Heart left ventricle (tissue), 16 donors: Measurements from ENCODE around the gene ZNF146. TPM values are rescaled to one million over a fixed set of nuclear protein-coding genes. Genes with fewer than 3 reads are reported as not detected.
"Not testable (repeated sequence)": the region's sequence is repeated elsewhere in the genome, so short reads cannot be mapped to it uniquely, and the experiment has no call there.

Experiments used
- ATAC-seq, 4 donors: fragments of 200-7000 bp; cut with Tn5 transposase; one replicate each; pipeline ENCODE4 v1.9.1; 2020 to 2022; ENCODE audit warnings: moderate library complexity in 4 of 4, mild to moderate bottlenecking in 3 of 4, moderate number of reproducible peaks in 1 of 4
- DNase-seq, 5 donors: peaks; one replicate each; pipeline ENCODE4 v3.0.0-alpha.2; 2020
- H3K27ac ChIP-seq, 12 donors: fragments of 200-600 bp; sonication (generic) in 4 of 12; one replicate each; pipeline versions ENCODE4 v1.5.0 to v1.8.0; 2016 to 2022; ENCODE audit warnings: mild to moderate bottlenecking in 2 of 12
- H3K27me3 ChIP-seq, 9 donors: fragments of 200-600 bp; sonication (generic) in 2 of 9; one replicate each; pipeline versions ENCODE4 v1.5.1 to v1.8.0; 2016 to 2022; ENCODE audit warnings: mild to moderate bottlenecking in 3 of 9
- H3K36me3 ChIP-seq, 9 donors: fragments of 200-600 bp; sonication (generic) in 2 of 9; one replicate each; pipeline versions ENCODE4 v1.5.0 to v1.8.0; 2018 to 2022; ENCODE audit warnings: mild to moderate bottlenecking in 2 of 9
- H3K4me1 ChIP-seq, 12 donors: fragments of 200-600 bp; sonication (generic) in 4 of 12; one replicate each; pipeline versions ENCODE4 v1.5.0 to v1.8.0; 2016 to 2022; ENCODE audit warnings: mild to moderate bottlenecking in 3 of 12
- H3K4me3 ChIP-seq, 12 donors: fragments of 200-600 bp; sonication (generic) in 4 of 12; one replicate each; pipeline versions ENCODE4 v1.5.0 to v1.8.0; 2017 to 2022; ENCODE audit warnings: mild to moderate bottlenecking in 9 of 12, moderate library complexity in 4 of 12
- H3K9me3 ChIP-seq, 12 donors: fragments of 200-600 bp; sonication (generic) in 4 of 12; one replicate each; pipeline versions ENCODE4 v1.5.0 to v1.8.0; 2016 to 2022; ENCODE audit warnings: mild to moderate bottlenecking in 1 of 12
- POLR2A ChIP-seq, 2 donors: fragments of 450-650 bp; IDR thresholded peaks; one replicate each; pipeline ENCODE4 v1.6.1; 2017; ENCODE audit warnings: antibody characterized with exemption in 2 of 2, mild to moderate bottlenecking in 2 of 2, moderate library complexity in 2 of 2
- WGBS, 4 donors: extraction: QIAGEN DNeasy Blood & Tissue Kit in 2 of 4; methylation state at CpG; one replicate each; pipeline versions ENCODE4 v1.1.5 to v1.1.7; 2013 to 2018; 5-methylcytosine and 5-hydroxymethylcytosine counted together
- intact Hi-C, 10 donors: fragments of 100-400 bp; cut with DNase I; formaldehyde crosslinking; loops; one replicate each; pipeline versions ENCODE4 v1.11.1 to v1.14.2; 2022
- polyA plus RNA-seq, 2 donors: library from polyadenylated mRNA; stranded (reverse); fragments of 200-250 nt; gene quantifications; one replicate each; pipeline ENCODE4 v1.2.3, GENCODE V29; 2013
- total RNA-seq, 9 donors: library from RNA; depleted of rRNA in 2 of 9; stranded (reverse); fragments of >200 nt in 2 of 9; fragmentation: NEBNext Ultra II Directional in 3 of 9; extraction: Animal tissue kit (Norgen Biotek cat#: 25700) in 3 of 9; gene quantifications; one replicate each; pipeline versions ENCODE4 v1.1.0 to v1.2.4, GENCODE V29; 2016 to 2023
- TF ChIP-seq, protein P1 (sequence below), 12 donors: fragments of 200-600 bp; sonication (generic) in 4 of 12; IDR thresholded peaks; one replicate each; pipeline versions ENCODE4 v1.5.0 to v1.8.0; 2018 to 2022; ENCODE audit warnings: antibody characterized with exemption in 12 of 12, mild to moderate bottlenecking in 5 of 12
- donor health status: ischemic (EF 13 %, LVEDD 7.1; RV severe dilation, severe dysfunction).
- donor health status: healthy with polysubstance abuse.
- donor health status: DM: no; HTN: yes; CAD: no.
- donor health status: DM: no; HTN: no; CAD: no.
- donor health status: ischemic (EF 25% LVEDD 6.9; RV normal size, moderate dysfunction).
- donor health status: ischemic (EF 25% LVEDD 5.7; RV mildly dilated, moderate dysfunction).
- donor health status: healthy.
- donor health status: DM: yes; HTN: yes; CAD: no.
- donor health status: ischemic (EF 35%, LVEDD 5.7; RV mildly dilated, moderate dysfunction).
- donor health status: nonischemic (EF 11% LVEDD 7.7; RV severe dilation, severe dysfunction).
- donor health status: DM: yes; HTN: yes; CAD: no.
- donor health status: PGD.
- donor health status: ischemic (EF 29% LVEDD 5.4; RV normal size, mild dysfunction).
- donor health status: nonischemic (EF 23%, LVEDD 6.1; RV moderate dilation, normal function).

Gene ZNF146
- total and polyA plus RNA-seq, 11 donors = 14.1 to 53.7 (median 35.1) TPM

DNA sequence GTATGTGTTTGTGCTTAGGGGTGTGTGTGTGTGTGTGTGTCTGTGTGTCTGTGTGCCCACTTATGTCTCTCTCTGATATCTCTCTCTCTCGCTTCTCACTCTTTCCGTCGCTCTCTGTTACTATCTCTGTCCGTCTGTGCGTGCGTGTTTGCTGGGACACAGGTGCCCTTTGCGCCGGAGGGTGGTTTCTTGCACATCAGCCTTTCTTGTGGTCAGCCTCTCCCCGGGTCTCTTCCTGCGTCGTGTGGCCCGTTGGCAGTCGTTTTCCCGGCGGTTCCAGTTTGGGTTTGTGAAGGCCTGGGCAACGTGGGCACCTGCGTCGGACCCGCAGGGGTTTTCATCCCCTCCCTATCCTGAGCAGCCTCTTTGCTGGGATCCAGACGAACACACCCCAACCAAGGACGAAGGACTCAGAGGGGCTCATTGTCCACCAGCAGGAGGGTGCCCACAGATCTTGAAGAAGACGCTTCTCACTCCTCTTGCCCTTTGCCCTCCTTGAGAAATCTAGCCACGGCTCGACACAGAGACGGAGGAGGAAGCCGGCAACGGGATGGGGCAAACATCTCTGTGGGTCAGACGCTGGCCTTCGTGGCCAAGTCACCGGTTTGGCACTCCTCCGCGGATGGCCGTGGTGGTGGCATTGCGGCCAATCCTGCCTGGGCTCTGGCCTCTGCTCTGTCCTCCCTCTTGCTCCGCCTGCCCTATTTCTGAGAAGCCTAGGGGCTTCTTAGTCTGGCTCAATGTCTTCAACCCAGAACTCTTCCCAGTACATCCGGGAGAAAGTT is 52.3 kb downstream of the ZNF146 start:
- intact Hi-C loops = no loop called here
- TF ChIP-seq, protein P1, sequence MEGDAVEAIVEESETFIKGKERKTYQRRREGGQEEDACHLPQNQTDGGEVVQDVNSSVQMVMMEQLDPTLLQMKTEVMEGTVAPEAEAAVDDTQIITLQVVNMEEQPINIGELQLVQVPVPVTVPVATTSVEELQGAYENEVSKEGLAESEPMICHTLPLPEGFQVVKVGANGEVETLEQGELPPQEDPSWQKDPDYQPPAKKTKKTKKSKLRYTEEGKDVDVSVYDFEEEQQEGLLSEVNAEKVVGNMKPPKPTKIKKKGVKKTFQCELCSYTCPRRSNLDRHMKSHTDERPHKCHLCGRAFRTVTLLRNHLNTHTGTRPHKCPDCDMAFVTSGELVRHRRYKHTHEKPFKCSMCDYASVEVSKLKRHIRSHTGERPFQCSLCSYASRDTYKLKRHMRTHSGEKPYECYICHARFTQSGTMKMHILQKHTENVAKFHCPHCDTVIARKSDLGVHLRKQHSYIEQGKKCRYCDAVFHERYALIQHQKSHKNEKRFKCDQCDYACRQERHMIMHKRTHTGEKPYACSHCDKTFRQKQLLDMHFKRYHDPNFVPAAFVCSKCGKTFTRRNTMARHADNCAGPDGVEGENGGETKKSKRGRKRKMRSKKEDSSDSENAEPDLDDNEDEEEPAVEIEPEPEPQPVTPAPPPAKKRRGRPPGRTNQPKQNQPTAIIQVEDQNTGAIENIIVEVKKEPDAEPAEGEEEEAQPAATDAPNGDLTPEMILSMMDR (IDR thresholded peaks at IDR 0.05) = no peak
- TF ChIP-seq POLR2A (IDR thresholded peaks at IDR 0.05) = no peak
- DNase-seq (no peak), ATAC-seq (peak in 1 of 4 donors; percentile 39)
- H3K9me3 ChIP-seq = peaks cover 0 to 9% (median 0%) of the 10 kb centered on the region in 12 donors
- H3K4me3 ChIP-seq = peak overlapping the region in 2 of 12 donors; percentile 53 to 71
- no peaks in the 10 kb centered on the region for H3K27me3 ChIP-seq
- peak overlapping the region in 3 of 12 donors; percentile 41 to 68 (median 63) for H3K27ac ChIP-seq
- H3K4me1 ChIP-seq = peaks cover 0 to 3% (median 0%) of the 10 kb centered on the region in 12 donors
- WGBS, 4 donors = 94 to 95% (median 95%) methylated on average over 31 to 36 of the region's 36 CpGs
- H3K36me3 ChIP-seq = no peaks in the 10 kb centered on the region

DNA sequence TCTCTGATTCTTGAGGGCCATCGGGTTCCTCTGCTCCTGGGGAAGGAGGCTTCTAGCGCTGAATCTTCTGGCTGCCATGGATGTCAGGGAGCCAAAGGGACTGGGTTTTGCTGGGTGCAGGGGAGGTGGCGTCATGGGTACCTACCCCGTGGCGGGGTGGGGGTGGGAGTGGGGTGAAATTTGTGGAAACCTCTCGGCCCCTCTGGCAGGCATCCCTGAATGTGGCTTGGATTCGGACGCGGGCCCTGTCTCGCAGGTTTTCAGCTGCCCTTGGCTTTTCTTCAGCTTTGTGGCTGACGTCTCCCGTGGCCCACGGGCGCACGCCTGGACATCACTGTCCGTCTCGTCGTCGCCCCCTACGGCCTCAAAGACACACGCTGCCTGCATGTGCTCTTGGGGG is 53.2 kb downstream of the ZNF146 start:
- H3K4me3 ChIP-seq, DNase-seq, ATAC-seq, H3K4me1 ChIP-seq, H3K27ac ChIP-seq, H3K9me3 ChIP-seq, H3K27me3 ChIP-seq, H3K36me3 ChIP-seq, intact Hi-C loops: not testable (repeated sequence)
- WGBS, 4 donors = 89 to 93% (median 91%) methylated on average over 19 to 21 of the region's 21 CpGs

DNA sequence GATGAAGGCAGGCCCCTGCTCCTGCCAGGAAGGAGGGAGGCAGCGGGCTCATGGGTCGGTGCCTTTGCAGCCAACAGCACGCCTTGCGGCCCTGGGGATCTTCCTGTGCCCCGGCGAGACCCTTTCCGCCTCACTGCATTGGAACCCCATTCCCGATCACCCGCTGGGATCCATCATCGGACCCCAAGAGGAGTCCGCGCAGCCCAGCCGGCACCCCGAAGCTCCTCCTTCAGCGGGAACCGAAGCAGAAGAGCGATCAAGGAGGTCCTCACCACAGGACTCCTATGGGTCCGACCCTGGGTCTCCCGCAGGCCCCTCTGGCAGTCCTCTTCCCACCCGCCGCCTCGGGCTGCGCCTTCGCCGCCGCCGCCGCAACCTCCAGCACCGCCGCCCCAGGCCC is 53.7 kb downstream of the ZNF146 start:
- H3K4me3 ChIP-seq = peak overlapping the region in 5 of 12 donors; percentile 17 to 39 (median 32)
- intact Hi-C loops, H3K36me3 ChIP-seq, ATAC-seq, H3K9me3 ChIP-seq, H3K27me3 ChIP-seq, H3K4me1 ChIP-seq, H3K27ac ChIP-seq: not testable (repeated sequence)
- peak in 1 of 5 donors; percentile 46 for DNase-seq
- WGBS, 4 donors = 59 to 97% (median 91%) methylated on average over 11 to 22 of the region's 30 CpGs

DNA sequence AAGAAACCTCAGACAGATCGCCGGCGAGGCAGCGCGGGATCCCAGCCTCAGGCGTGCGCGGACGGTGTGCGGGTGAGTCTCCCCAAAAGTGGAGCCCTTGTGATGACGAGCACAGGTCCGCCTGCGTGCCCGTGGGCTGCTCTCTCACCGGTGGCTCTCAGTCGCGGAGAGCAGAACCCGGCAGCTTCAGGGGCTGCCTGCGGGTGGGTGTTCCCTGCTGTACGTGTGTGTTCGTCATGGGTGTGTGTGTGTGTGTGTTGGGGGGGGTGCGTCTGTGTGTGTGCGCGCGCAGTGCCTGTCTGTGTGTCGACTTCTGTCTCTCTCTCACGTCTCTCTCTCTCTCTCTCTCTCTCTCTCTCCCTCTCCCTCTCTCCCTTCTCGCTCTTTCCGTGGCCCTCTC is 54.4 kb downstream of the ZNF146 start:
- intact Hi-C loops, ATAC-seq, H3K4me3 ChIP-seq, DNase-seq, H3K36me3 ChIP-seq, H3K27me3 ChIP-seq, H3K27ac ChIP-seq, H3K9me3 ChIP-seq, H3K4me1 ChIP-seq: not testable (repeated sequence)
- WGBS, 4 donors = 90 to 100% (median 94%) methylated on average over 4 to 17 of the region's 29 CpGs; no CpG with 5 or more reads in 1 of the 4 donors

Other genes with a start within 250 kb of the ZNF146 start
- 10 to 100 TPM in 8 of 9 donors, 1 to 10 TPM in 1; 9.7 to 41.8 (median 11.4) TPM for gene SDHAF1, start 219.9 kb upstream of the ZNF146 start, total RNA-seq
- gene SDHAF1, start 219.9 kb upstream of the ZNF146 start, polyA plus RNA-seq = 10 to 100 TPM in 1 of 2 donors, 1 to 10 TPM in 1; 9.8 to 18.5 TPM
- gene SYNE4, start 206.3 kb upstream of the ZNF146 start, total RNA-seq = under 1 TPM in 5 of 9 donors, not detected in 4; 0.12 to 0.50 (median 0.19) TPM
- under 1 TPM; 0.15 to 0.17 TPM for gene SYNE4, start 206.3 kb upstream of the ZNF146 start, polyA plus RNA-seq
- gene ALKBH6, start 200.9 kb upstream of the ZNF146 start, total RNA-seq = 10 to 100 TPM in 6 of 9 donors, 1 to 10 TPM in 3; 7.3 to 22.5 (median 11.5) TPM
- gene ALKBH6, start 200.9 kb upstream of the ZNF146 start, polyA plus RNA-seq = 10 to 100 TPM; 13.4 TPM
- 1 to 10 TPM; 2.2 to 8.0 (median 4.3) TPM for gene CLIP3, start 182.2 kb upstream of the ZNF146 start, total RNA-seq
- 1 to 10 TPM; 1.3 TPM for gene CLIP3, start 182.2 kb upstream of the ZNF146 start, polyA plus RNA-seq
- 1 to 10 TPM; 2.3 to 6.0 (median 4.3) TPM for gene THAP8, start 160.8 kb upstream of the ZNF146 start, total RNA-seq
- 1 to 10 TPM; 6.0 to 7.3 TPM for gene THAP8, start 160.8 kb upstream of the ZNF146 start, polyA plus RNA-seq
- gene WDR62, start 160.2 kb upstream of the ZNF146 start, total RNA-seq = 10 to 100 TPM in 3 of 9 donors, 1 to 10 TPM in 6; 2.5 to 24.3 (median 7.7) TPM
- gene WDR62, start 160.2 kb upstream of the ZNF146 start, polyA plus RNA-seq = 10 to 100 TPM in 1 of 2 donors, 1 to 10 TPM in 1; 1.4 to 20.6 TPM
- gene OVOL3, start 104.0 kb upstream of the ZNF146 start, total RNA-seq = not detected
- gene OVOL3, start 104.0 kb upstream of the ZNF146 start, polyA plus RNA-seq = not detected
- 100 to 1,000 TPM in 5 of 9 donors, 10 to 100 TPM in 4; 80.4 to 153 (median 107) TPM for gene POLR2I, start 100.2 kb upstream of the ZNF146 start, total RNA-seq
- 100 to 1,000 TPM in 1 of 2 donors, 10 to 100 TPM in 1; 93.1 to 180 TPM for gene POLR2I, start 100.2 kb upstream of the ZNF146 start, polyA plus RNA-seq
- gene TBCB, start 99.6 kb upstream of the ZNF146 start, total RNA-seq = 100 to 1,000 TPM in 6 of 9 donors, 10 to 100 TPM in 3; 89.8 to 146 (median 111) TPM
- gene TBCB, start 99.6 kb upstream of the ZNF146 start, polyA plus RNA-seq = 100 to 1,000 TPM; 109 to 171 TPM
- 1,000 to 10,000 TPM in 1 of 9 donors, 100 to 1,000 TPM in 8; 272 to 1,054 (median 860) TPM for gene CAPNS1, start 75.0 kb upstream of the ZNF146 start, total RNA-seq
- gene CAPNS1, start 75.0 kb upstream of the ZNF146 start, polyA plus RNA-seq = 1,000 to 10,000 TPM in 1 of 2 donors, 100 to 1,000 TPM in 1; 956 to 1,083 TPM
- gene COX7A1, start 62.7 kb upstream of the ZNF146 start, total RNA-seq = 1,000 to 10,000 TPM in 7 of 9 donors, 100 to 1,000 TPM in 2; 414 to 2,982 (median 2,187) TPM
- gene COX7A1, start 62.7 kb upstream of the ZNF146 start, polyA plus RNA-seq = 1,000 to 10,000 TPM in 1 of 2 donors, 100 to 1,000 TPM in 1; 470 to 2,188 TPM
- gene ZNF565, start 441 bp upstream of the ZNF146 start, total RNA-seq = 1 to 10 TPM; 2.3 to 4.3 (median 3.0) TPM
- gene ZNF565, start 441 bp upstream of the ZNF146 start, polyA plus RNA-seq = 1 to 10 TPM; 2.6 to 3.6 TPM
- 1 to 10 TPM; 1.3 to 5.1 (median 2.2) TPM for gene ZFP14, start 164.1 kb downstream of the ZNF146 start, total RNA-seq
- 1 to 10 TPM in 1 of 2 donors, under 1 TPM in 1; 0.79 to 1.8 TPM for gene ZFP14, start 164.1 kb downstream of the ZNF146 start, polyA plus RNA-seq
- gene ZFP82, start 203.5 kb downstream of the ZNF146 start, total RNA-seq = 1 to 10 TPM; 3.4 to 5.3 (median 4.0) TPM
- gene ZFP82, start 203.5 kb downstream of the ZNF146 start, polyA plus RNA-seq = 1 to 10 TPM; 2.2 to 3.0 TPM